Measurements from ENCODE around the gene FIGN.

- TF ChIP-seq, protein P1, sequence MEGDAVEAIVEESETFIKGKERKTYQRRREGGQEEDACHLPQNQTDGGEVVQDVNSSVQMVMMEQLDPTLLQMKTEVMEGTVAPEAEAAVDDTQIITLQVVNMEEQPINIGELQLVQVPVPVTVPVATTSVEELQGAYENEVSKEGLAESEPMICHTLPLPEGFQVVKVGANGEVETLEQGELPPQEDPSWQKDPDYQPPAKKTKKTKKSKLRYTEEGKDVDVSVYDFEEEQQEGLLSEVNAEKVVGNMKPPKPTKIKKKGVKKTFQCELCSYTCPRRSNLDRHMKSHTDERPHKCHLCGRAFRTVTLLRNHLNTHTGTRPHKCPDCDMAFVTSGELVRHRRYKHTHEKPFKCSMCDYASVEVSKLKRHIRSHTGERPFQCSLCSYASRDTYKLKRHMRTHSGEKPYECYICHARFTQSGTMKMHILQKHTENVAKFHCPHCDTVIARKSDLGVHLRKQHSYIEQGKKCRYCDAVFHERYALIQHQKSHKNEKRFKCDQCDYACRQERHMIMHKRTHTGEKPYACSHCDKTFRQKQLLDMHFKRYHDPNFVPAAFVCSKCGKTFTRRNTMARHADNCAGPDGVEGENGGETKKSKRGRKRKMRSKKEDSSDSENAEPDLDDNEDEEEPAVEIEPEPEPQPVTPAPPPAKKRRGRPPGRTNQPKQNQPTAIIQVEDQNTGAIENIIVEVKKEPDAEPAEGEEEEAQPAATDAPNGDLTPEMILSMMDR (IDR thresholded peaks at IDR 0.05; ENCODE audit: poor library complexity), result no peak
- TF ChIP-seq EZH2phosphoT487 (IDR thresholded peaks at IDR 0.05; ENCODE audit: low read depth, severe bottlenecking, unreplicated experiment) (no peak), EZH2 (IDR thresholded peaks at IDR 0.05; ENCODE audit: borderline replicate concordance) (no peak)
Observed at GRCh38 chr2:163572850-163573249, 163.0 kb downstream of the FIGN start.

Data from hepatocyte (in vitro differentiated cells).